HG03196 (cell line): ENCODE data around the gene TCP11X2.
"Not testable (repeated sequence)": the region's sequence is repeated elsewhere in the genome, so short reads cannot be mapped to it uniquely, and the experiment has no call there.

Source experiments
- ATAC-seq: cut with Tn5 transposase; IDR thresholded peaks from one replicate; pipeline ENCODE4 v1.9.1; 2021; ENCODE audit not compliant: unreplicated experiment

Gene TCP11X2

DNA sequence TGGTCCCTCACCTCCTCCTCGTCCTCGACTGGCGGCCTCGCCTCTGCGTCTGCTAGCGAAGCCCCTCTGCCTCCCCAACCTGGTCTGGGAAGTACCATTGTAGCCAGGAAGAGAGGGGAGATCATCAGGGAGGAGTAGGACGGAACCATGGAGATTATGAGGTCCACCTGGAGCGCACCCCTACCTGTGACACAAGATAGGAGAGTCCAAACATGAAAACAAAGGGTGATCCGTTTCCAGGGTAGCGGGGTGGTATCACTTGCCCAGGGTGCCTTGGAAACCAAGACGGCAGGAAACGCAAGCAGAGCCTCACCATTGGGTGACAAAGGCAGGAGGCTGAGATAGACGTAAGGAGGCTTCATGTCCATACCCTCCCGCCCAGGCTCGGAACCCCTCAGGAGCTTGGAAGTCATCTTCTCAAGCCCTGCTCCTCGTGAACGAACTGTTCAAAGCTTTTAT, at the start of gene TCP11X2:
TCP11X2 (minus strand) TSS at position 51 of the 459 bp plus-strand sequence.
- ATAC-seq: not testable (repeated sequence)

DNA sequence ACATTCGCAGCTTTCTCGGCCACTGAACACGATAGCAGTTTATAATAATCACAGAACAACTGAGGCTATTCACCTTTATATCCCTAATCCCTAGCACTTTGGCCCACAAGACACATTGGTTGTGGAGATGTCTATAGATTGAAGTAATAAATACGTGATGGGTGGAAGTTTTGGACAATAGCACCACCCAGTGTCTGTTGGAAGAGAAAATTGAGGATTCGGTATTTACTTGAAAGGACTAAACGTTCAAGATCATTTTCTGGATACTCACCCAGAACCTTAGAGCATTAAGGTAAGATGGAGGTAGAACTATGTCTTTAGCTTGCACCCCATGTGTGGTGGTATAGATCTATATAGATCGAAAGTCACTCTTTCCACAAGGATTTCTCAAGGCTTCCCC, 45.7 kb upstream of the TCP11X2 start:
- no peak for ATAC-seq

DNA sequence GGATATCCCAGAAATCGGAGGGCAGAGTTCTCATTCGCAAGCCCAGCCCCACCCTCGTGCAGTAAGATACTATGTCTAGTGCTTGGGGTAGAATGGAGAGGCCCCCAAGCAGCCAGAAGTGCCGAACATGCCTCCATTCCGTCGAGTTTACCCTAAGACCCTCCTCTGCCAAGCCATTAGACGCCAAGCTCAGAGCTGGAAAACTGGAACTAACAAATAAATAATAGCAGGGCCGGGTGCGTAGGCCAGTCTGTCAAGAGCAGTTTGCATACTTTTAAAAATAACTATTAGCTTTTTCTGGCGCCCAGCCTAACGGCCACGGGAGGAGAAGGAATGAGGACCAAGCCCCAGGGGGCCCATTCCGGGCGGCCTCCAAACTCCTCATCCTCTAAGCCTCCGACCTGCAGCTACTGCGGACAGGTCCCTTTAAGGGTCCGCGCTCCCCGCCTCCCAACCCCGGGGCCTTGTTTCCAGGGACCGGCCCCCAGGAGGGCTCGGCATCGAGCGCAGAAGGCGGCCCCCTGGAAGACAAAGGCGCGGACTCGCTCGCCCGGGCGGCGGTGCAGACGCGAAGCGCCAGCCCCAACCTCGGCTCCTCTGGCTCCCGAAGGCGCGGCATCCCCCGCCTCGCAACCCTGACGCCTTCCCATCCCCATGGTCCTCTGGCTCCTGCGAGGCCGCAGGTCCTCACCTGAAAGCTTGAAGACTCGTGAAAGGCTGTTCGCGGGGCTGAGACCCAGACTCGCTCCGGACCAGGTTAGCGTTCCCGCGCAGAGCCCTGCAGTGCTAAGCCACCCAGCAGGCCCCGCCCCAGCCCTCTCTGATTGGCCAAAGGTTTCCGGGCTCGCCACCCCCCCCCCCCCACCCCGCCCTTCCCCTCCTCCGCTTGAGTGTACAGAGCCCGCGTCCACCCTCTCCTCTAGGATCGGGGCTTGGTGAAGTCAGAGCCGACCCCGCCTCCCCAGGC, 44.6 kb upstream of the TCP11X2 start, which contains the start of gene TMSB15A:
TMSB15A (minus strand) TSS at position 765 of the 967 bp plus-strand sequence.
- ATAC-seq: peak; percentile 77

DNA sequence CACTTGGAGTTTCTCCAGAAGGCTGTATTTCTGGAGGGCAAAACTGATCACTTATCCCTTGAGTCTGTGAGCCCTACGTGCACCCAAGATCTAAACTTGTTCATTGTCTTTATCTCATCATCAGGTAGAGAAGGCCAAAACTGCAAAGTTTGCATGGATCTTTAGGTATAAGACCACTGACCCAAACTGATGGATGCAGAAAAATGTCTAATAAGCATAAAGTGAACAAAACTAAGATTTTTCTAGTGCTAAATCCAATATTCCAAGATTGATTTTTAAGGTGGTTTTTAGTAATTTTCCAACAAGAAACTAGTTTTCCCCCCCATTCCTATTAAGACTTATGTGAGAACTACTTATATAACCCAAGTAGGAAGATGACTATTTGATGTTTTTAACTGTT, 42.9 kb upstream of the TCP11X2 start:
- no peak for ATAC-seq

DNA sequence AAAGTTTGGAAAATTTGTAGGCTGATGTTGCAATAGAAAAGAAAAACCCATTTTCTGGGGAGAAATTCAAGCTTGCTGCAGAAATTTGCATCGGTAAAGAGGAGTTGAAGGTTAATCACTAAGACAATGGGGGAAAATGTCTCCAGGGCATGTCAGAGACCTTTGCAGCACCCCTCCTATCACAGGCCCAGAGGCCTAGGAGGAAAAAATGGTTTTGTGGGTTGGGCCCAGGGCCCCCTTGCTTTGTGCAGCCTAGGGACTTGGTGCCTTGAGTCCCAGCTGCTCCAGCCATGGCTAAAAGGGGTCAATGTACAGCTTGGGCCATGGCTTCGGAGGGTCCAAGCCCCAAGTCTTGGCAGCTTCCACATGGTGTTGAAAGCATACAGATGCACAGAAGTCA, 27.1 kb upstream of the TCP11X2 start:
- no peak for ATAC-seq

DNA sequence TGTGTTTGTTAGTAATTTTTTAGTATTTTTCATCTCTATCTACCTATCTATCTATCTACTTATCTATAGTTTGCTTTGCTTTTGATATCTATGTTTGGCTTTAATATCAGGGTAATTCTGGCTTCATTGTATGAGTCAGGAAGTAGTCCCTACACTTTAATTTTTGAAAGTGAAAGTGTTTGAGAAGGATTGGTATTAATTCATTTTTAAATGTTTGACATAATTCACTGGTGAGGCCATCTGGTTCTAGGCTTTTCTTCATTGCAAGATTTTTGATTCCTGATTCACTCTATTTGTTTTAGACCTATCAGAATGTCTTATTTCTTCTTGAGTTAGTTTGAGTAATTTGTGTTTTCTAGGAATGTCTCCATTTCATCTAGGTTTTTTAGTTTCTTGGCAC, 20.2 kb upstream of the TCP11X2 start:
- ATAC-seq: no peak

DNA sequence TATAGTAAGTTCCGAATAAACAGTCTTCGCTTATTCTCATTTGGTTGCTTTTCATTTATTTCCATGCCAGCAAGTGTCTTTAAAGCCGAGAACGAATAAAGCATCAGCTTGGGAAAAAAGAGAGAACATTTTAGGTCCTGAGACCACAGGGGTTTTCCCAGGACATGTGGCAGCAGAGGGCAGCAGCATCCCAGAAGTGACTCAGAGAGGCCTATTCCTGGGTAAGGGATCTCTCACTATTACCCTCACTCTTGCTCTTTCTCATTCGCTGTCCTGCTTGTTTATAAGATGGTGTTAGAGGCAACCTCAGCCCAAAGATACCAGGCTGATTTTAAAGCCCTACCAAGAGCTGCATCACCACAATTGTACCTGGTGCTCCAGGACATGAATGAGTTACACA, 7.2 kb upstream of the TCP11X2 start:
- ATAC-seq: not testable (repeated sequence)

DNA sequence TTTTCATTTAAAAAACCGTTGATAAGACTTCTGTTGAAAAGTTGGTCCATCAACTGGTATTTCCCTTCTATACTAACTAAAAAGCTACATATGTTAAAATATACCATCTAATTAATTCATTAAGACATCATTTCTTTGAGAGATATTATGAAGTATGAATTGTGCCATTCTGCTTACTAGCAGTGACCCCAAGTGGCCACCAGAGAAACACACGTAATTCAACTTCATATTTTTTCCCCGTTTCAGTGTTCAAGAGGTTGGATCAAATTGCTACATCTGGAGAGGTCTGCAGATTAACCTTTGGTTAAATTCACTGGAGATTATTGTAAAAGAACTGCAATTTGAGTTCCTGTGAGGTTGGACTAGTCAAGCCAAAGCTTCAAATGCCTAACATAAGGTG, 1.4 kb downstream of the TCP11X2 start:
- not testable (repeated sequence) for ATAC-seq

DNA sequence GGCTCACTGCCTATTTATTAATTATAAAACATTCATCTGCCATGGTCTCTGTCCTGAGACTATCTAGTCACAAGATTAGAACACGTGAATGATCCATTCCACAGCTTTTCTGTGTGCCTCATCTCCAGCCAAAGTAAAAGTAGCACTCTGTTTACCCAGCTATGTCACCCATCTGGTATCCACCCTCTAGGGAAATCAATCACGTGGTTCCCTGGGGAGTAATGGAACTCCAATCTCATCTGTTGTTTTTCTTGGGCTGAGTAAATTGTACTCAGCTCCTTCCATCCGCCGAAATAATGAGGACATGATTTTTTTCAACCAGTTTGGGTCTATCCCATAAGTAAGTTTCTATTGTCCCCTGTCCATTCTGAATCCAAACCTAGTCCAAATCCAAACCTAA, 13.0 kb downstream of the TCP11X2 start:
- ATAC-seq: not testable (repeated sequence)

DNA sequence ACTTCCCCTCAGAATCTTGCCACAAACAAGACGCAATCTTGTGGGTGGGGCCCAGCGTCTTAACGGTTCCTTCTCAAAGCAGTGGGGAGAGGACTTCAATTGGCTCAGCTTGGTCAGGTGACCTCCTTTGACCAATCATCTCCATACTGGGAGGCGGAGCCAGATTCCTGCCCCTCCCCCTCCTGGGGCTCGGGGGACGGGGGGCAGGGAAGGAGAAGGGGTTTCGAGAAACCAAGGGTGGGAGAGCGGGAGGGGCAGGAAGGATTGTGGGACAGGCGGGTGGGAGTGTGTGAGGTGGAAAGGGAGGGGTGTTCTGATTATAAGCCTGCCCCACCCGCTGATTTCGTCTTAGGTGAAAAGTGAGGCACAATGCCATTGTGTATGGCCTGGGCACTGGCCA, 31.7 kb downstream of the TCP11X2 start, which contains the start of gene NXF2B:
NXF2B (minus strand) TSS at position 101 of the 400 bp plus-strand sequence. CDS start 59,972 bp downstream, outside the sequence.
- not testable (repeated sequence) for ATAC-seq

DNA sequence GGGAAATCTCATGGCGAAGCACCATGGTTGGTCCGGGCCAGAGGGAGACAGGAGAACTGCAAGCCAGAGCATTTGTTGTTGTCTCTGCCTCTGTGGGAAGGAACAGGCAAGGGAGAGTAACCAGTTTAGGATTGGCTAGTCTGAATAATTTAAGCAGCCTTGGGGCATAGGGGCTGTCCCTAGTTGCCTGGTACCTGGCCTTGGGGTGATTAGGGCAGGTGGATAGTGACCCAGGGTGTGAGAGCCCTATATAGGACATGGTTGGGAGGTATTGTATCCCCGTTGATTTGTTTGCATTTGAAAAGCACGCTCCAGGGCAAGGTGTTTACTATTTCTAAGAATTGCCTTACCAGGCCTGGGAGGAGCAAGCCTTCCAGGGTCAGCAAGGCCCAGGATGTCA, 57.1 kb downstream of the TCP11X2 start:
- ATAC-seq: not testable (repeated sequence)
